Right lobe of liver (tissue), 4 donors: ENCODE results near the gene PRKAR1A.

Experiments used
- POLR2A ChIP-seq: fragments of 450-650 bp; IDR thresholded peaks from one replicate; pipeline ENCODE4 v1.6.1; 2017; ENCODE audit warnings: antibody characterized with exemption, mild to moderate bottlenecking
- TF ChIP-seq, protein P1 (sequence below), 4 donors: fragments of 200-600 bp in 3 of 4; fragments of 450-650 bp in 1 of 4; IDR thresholded peaks; one replicate each; pipeline versions ENCODE4 v1.5.1 to v1.8.0; 2016 to 2022; ENCODE audit warnings: antibody characterized with exemption in 4 of 4, mild to moderate bottlenecking in 2 of 4
- donor health status: DM: no; HTN: no; CAD: no.
- donor health status: DM: no; HTN: no; CAD: no.
- donor health status: DM: no; HTN: yes; CAD: no.

DNA sequence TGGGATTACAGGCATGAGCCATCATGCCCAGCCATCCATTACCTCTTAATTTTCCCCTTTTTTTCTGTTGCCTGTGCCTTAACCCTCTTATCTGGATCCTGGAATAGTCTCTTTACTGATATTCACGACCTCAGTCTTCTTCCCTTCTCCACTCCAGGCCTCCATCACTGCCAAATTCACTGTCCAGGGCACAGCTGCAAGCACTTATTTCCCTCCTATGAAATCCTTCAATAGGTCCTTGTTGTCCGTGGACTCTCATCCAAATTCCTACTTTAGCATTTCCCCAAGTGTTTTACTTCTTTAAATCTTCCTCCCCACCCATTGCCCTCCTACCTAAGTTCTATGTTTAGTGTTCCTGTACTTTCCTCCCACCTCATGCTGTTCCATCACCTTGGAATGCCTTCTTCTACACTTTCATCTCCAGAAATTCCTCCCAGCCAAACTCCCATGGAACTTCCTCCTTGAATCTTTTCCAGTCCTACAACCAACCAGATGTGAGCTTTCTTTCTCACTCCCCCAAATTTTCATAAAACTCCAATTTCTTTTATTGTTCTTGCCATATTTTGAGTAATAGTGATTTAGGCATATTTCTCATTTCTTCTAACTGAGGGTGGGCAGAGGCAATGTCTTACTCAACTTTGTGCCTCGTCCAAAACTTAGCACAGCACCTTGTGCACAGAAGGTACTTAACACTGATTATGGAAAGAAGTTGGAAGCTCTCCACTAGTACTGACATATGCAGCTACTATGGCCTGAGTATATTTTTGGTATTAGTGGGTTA, 53.6 kb downstream of the PRKAR1A start:
- TF ChIP-seq, protein P1, sequence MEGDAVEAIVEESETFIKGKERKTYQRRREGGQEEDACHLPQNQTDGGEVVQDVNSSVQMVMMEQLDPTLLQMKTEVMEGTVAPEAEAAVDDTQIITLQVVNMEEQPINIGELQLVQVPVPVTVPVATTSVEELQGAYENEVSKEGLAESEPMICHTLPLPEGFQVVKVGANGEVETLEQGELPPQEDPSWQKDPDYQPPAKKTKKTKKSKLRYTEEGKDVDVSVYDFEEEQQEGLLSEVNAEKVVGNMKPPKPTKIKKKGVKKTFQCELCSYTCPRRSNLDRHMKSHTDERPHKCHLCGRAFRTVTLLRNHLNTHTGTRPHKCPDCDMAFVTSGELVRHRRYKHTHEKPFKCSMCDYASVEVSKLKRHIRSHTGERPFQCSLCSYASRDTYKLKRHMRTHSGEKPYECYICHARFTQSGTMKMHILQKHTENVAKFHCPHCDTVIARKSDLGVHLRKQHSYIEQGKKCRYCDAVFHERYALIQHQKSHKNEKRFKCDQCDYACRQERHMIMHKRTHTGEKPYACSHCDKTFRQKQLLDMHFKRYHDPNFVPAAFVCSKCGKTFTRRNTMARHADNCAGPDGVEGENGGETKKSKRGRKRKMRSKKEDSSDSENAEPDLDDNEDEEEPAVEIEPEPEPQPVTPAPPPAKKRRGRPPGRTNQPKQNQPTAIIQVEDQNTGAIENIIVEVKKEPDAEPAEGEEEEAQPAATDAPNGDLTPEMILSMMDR (IDR thresholded peaks at IDR 0.05) = no peak
- no peak for TF ChIP-seq POLR2A
